Measurements from ENCODE around the gene HMX1.

- TF ChIP-seq CTCF (conservative IDR thresholded peaks at IDR 0.05; ENCODE audit: low read depth, low read length) (0 out of 2 replicates have a peak, but pooled peaks have one; percentile 13), EZH2phosphoT487 (IDR thresholded peaks at IDR 0.05; ENCODE audit: borderline replicate concordance, low read length) (no peak), EZH2 (IDR thresholded peaks at IDR 0.05; ENCODE audit: low read length, unreplicated experiment) (no peak)
Measured at GRCh38 chr4:8874003-8874895, 2.6 kb upstream of the HMX1 start.
